Memory B cell (primary cell): ENCODE data around the gene HS3ST5.
"Not testable (repeated sequence)": the region's sequence is repeated elsewhere in the genome, so short reads cannot be mapped to it uniquely, and the experiment has no call there.

ENCODE experiments used
- ATAC-seq: fragments of 150-1000 bp; cut with Tn5 transposase; 2 replicates; pipeline ENCODE4 v1.10.0; 2021; ENCODE audit warnings: low read depth, mild to moderate bottlenecking, moderate library complexity
- DNase-seq, 2 donors: peaks; one replicate each; pipeline ENCODE4 v3.0.0; 2022; ENCODE audit warnings: low spot score in 2 of 2
- H3K27ac Mint-ChIP-seq: one replicate; pipeline ENCODE4 v1.8.0; 2022; ENCODE audit warnings: mild to moderate bottlenecking, moderate library complexity, mixed read lengths
- H3K27me3 Mint-ChIP-seq: one replicate; pipeline ENCODE4 v1.8.0; 2022; ENCODE audit warnings: mixed read lengths
- H3K36me3 Mint-ChIP-seq: one replicate; pipeline ENCODE4 v1.8.0; 2022; ENCODE audit warnings: mild to moderate bottlenecking, mixed read lengths
- H3K4me1 Mint-ChIP-seq: one replicate; pipeline ENCODE4 v1.8.0; 2022; ENCODE audit warnings: mixed read lengths
- H3K4me3 Mint-ChIP-seq: one replicate; pipeline ENCODE4 v1.8.0; 2022; ENCODE audit warnings: mild to moderate bottlenecking, moderate library complexity, mixed read lengths
- H3K9me3 Mint-ChIP-seq: one replicate; pipeline ENCODE4 v1.8.0; 2022; ENCODE audit warnings: mixed read lengths

Gene HS3ST5

DNA sequence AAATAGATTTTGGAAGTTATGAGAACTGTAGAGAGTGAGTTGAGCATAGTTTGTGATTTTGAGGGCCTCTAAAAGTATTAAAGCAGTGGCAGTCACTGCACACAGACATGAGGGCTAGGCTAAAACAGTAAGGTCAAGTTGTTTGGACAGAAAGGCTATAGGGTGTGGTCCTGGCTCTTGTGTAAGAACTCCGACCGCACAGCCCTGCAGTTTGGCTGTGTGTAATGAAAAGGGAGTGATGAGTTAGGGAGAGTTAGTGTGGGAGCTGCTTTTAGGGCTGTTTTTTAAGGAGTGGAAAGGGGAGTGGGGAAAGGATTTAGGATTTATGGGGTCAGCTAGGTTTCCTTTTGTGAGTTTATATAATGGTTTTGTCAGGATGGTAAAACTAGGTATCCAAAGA lies 328.7 kb downstream of the HS3ST5 start:
- not testable (repeated sequence) for H3K4me3 Mint-ChIP-seq, H3K4me1 Mint-ChIP-seq, H3K27ac Mint-ChIP-seq, DNase-seq, H3K36me3 Mint-ChIP-seq, H3K9me3 Mint-ChIP-seq, ATAC-seq
- peaks cover 10% of the 10 kb centered on the region for H3K27me3 Mint-ChIP-seq

DNA sequence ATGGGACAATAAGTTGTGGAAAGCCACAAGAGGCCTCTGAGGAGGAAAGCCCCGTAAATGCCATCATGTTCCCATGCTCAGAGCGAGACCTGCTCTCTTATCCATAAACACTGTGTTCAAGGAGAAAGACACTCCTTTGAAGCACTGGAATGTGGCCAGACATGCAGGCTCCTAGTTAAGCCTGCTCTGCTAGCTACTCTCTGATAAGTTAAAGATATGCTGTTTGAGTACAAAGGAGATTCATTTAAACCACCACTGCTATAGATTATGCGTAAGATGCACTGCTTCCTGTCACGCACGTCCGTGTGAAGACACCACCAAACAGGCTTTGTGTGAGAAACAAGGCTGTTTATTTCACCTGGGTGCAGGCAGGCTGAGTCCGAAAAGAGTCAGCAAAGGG lies 331.3 kb downstream of the HS3ST5 start:
- not testable (repeated sequence) for H3K9me3 Mint-ChIP-seq, H3K4me3 Mint-ChIP-seq, H3K27ac Mint-ChIP-seq, H3K36me3 Mint-ChIP-seq, DNase-seq, ATAC-seq, H3K4me1 Mint-ChIP-seq
- H3K27me3 Mint-ChIP-seq = peaks cover 13% of the 10 kb centered on the region

DNA sequence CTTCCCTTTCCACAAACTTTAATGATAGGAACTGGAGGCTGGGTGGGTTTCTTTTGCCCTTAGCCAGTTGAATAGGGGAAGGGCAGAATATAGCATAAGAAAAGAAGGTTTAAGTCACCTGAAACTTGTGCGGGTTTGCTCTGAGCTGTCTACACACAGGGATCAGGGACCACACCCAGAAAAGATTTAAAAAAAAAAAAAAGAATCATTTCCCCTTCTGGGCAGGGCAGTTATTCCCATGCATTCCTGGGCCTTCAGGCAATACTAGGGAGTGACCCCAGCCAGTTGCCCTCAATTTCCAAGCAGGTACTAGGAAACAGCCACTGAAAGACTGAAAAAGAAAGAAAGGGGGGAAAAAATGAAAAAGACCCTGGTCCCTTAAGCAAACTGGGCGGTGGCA lies 332.3 kb downstream of the HS3ST5 start:
- Mint-ChIP-seq H3K36me3 (no peaks in the 10 kb centered on the region), H3K27me3 (peaks cover 9% of the 10 kb centered on the region), H3K27ac (no peak overlapping the region), H3K4me3 (no peak overlapping the region), H3K4me1 (peaks cover 5% of the 10 kb centered on the region), H3K9me3 (no peaks in the 10 kb centered on the region)
- ATAC-seq (no peak), DNase-seq (no peak)

DNA sequence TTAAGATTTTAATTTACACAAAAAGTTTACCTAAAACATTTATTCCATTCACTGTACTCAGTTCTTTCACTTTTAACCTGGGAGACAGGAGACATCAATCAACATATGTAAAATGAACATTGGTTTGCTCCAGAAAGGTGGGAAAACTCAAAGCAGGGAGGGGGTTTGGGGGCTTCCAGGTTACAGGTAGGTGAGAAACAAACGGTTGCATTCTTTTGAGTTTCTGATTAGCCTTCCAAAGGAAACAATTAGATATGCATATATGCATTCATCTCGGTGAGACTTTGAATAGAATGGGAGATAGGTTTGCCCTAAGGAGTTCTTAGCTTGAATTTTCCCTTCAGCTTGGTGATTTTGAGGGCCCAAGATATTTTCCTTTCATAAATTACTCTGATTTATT lies 333.6 kb downstream of the HS3ST5 start:
- Mint-ChIP-seq H3K27ac (no peak overlapping the region), H3K9me3 (no peaks in the 10 kb centered on the region), H3K4me3 (no peak overlapping the region), H3K27me3 (peaks cover 14% of the 10 kb centered on the region), H3K36me3 (no peaks in the 10 kb centered on the region), H3K4me1 (peaks cover 5% of the 10 kb centered on the region)
- no peak for ATAC-seq
- DNase-seq = no peak

DNA sequence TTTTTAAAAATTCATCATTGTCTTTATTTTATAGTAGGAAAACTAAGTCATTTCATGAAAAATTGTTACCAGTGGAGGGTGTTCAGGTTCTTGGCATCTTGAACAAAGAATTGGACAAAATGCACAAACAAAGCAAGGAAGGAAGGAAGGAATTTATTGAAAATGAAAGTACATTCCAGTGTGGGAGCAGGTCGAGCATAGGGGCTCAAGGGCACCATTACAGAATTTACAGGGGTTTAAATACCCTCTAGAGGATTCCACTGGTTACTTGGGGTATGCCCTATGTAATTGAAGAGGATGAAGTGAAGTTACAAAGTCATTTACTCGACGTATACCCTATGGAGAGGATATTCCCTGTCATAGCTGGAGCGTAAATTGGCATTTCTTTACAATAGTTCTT lies 334.5 kb downstream of the HS3ST5 start:
- peaks cover 5% of the 10 kb centered on the region for H3K4me1 Mint-ChIP-seq
- H3K27me3 Mint-ChIP-seq = peaks cover 14% of the 10 kb centered on the region
- ATAC-seq (no peak), DNase-seq (no peak)
- H3K9me3 Mint-ChIP-seq = no peaks in the 10 kb centered on the region
- no peak overlapping the region for H3K27ac Mint-ChIP-seq
- H3K4me3 Mint-ChIP-seq = no peak overlapping the region
- H3K36me3 Mint-ChIP-seq = no peaks in the 10 kb centered on the region

DNA sequence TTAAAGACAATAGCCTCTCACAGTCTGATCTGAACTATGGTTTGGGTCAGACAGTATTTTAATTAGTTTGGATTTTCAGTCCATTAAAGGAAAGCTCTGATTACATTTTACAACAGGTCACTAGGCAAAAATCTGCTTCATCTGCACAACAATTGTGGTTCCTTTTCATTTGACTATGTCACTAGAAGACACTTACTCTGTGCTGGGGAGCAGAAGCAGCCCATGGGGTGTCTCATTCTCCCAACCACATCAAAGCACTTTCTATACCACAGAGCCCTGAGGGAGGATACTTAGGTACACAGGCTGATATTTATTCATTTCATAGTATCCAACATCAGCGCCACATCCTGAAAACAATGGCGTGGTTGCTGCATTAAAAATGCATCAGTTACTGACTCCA lies 335.3 kb downstream of the HS3ST5 start:
- peak; percentile 87 for ATAC-seq

More for the DNA sequence above, 335.3 kb downstream of the HS3ST5 start:
- DNase-seq = no peak
- Mint-ChIP-seq H3K27ac (no peak overlapping the region), H3K27me3 (peaks cover 14% of the 10 kb centered on the region), H3K36me3 (no peaks in the 10 kb centered on the region), H3K9me3 (no peaks in the 10 kb centered on the region), H3K4me3 (no peak overlapping the region), H3K4me1 (peaks cover 5% of the 10 kb centered on the region)
